Spinal cord (tissue), 10 donors: ENCODE data around the gene TMEM38A. TPM values are rescaled to one million over a fixed set of nuclear protein-coding genes. Genes with fewer than 3 reads are reported as not detected.
A peak's percentile ranks its signal among the peaks of the same experiment; 100 is the strongest.
"Not testable (repeated sequence)": the region's sequence is repeated elsewhere in the genome, so short reads cannot be mapped to it uniquely, and the experiment has no call there.

Experiments
- DNase-seq, 6 donors: peaks; one replicate each; pipeline versions ENCODE4 v3.0.0 to v3.0.0-alpha.2; 2013 to 2015; ENCODE audit warnings: low spot score in 6 of 6, low read depth in 4 of 6
- H3K27ac ChIP-seq: one replicate; pipeline ENCODE4 v1.5.1; 2013; ENCODE audit warnings: low read depth, low read length, control low read depth
- H3K27me3 ChIP-seq: one replicate; pipeline ENCODE4 v1.6.1; 2013; ENCODE audit warnings: low read length; ENCODE audit not compliant: control insufficient read depth, insufficient read depth
- H3K36me3 ChIP-seq: one replicate; pipeline ENCODE4 v1.6.1; 2013; ENCODE audit warnings: low read length; ENCODE audit not compliant: control insufficient read depth, insufficient read depth
- H3K4me1 ChIP-seq: one replicate; pipeline ENCODE4 v1.6.1; 2013; ENCODE audit warnings: low read length; ENCODE audit not compliant: control insufficient read depth, insufficient read depth
- H3K4me3 ChIP-seq: one replicate; pipeline ENCODE4 v1.5.1; 2013; ENCODE audit warnings: low read depth, low read length, control low read depth
- H3K9me3 ChIP-seq: one replicate; pipeline ENCODE4 v1.6.1; 2013; ENCODE audit warnings: low read length; ENCODE audit not compliant: control insufficient read depth, insufficient read depth
- WGBS: methylation state at CpG from one replicate; pipeline ENCODE4 v1.1.5; 2013; ENCODE audit warnings: missing lambda C conversion rate; ENCODE audit not compliant: insufficient coverage; 5-methylcytosine and 5-hydroxymethylcytosine counted together
- polyA plus RNA-seq, 2 donors: library from polyadenylated mRNA; unstranded; fragments of 120-200 nt; gene quantifications; one replicate each; pipeline ENCODE4 v1.2.1, GENCODE V29; 2013; ENCODE audit not compliant: insufficient read length in 2 of 2
- small RNA-seq: library from RNA; depleted of rRNA; stranded (forward); fragments of <200 nt; gene quantifications from one replicate; pipeline ENCODE3, GENCODE V24; 2014; ENCODE audit warnings: low replicate concordance
- total RNA-seq, 2 donors: library from RNA; depleted of rRNA in 1 of 2; stranded (reverse); fragments of 120-200 nt in 1 of 2; fragments of >200 nt in 1 of 2; gene quantifications; one replicate each; pipeline versions ENCODE4 v1.2.3 to v1.2.4, GENCODE V29; 2013 to 2014
- donor health status: healthy.

The TMEM38A gene
- total and polyA plus RNA-seq, 4 donors, result 8.8 to 20.3 (median 17.0) TPM

DNA sequence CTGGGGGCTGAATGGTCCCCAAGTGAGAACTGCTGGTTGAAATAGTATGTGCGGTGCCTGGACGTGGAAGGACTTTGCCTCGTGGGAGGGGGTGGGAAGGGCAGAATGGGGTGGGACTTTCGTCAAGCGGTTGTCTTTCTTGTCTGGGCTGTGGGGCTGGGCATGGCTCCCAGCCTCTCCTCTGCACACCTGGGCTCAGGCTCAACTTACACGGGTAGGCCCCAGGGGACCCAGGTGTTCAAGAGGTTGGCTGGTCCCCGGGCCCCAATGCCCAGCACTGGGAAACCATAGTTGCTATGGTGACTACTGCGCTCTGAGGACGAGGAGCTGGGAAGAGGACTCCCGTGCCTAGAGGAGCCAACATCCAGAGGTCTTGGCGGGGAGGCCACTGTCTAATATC lies 66.0 kb downstream of the TMEM38A start:
- Histone ChIP-seq H3K36me3 (peaks cover 3% of the 10 kb centered on the region), H3K27ac (no peak overlapping the region), H3K4me3 (no peak overlapping the region), H3K9me3 (no peaks in the 10 kb centered on the region), H3K27me3 (no peaks in the 10 kb centered on the region), H3K4me1 (no peaks in the 10 kb centered on the region)
- DNase-seq, result no peak
- 71% methylated on average over 11 of the region's 11 CpGs for WGBS

DNA sequence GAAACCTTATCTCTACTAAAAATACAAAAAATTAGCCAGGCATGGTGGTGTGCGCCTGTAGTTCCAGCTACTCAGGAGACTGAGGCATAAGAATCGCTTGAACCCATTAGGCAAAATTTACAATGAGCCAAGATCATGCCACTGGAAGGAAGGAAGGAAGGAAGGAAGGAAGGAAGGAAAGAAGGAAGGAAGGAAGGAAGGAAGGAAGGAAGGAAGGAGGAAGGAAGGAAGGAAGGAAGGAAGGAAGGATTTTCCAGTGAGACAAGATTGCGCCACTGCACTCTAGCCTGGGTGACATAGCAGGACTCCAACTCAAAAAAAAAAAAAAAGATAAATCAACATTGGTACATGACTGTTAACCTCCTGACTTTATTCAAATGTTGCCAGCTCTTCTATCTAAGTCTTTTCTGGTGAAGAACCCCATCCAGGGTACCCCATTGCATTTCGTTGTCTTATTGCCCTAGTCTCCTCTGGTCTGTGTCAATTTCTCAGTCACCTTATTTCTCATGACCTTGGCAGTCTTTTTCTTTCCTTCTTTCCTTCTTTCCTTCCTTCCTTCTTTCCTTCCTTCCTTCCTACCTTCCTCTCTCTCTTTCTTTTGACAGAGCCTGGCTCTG lies 74.8 kb downstream of the TMEM38A start:
- H3K4me3 ChIP-seq, H3K27me3 ChIP-seq, H3K36me3 ChIP-seq, DNase-seq, H3K27ac ChIP-seq, H3K9me3 ChIP-seq: not testable (repeated sequence)
- WGBS, result 90% methylated on average over 1 of the region's 4 CpGs
- peaks cover 16% of the 10 kb centered on the region for H3K4me1 ChIP-seq

DNA sequence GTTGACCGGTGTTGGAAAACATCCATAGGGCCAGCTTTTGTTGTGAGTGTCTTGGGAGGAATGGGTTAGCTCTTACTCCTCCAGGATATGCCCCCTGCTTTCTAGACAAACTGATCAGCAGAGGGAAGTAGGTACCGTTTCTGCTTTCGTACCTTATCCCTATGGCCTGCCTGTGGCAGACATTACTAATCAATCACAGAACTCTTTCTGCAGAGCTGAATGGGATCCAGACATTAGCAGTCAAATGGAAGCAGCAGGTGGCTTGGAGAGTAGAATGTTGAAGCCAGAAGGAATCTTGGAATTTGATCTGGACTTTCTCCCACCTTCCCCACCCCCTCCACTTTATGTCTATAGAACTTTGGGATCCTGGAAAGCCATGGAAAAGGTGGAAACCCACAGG lies 75.8 kb downstream of the TMEM38A start:
- no peaks in the 10 kb centered on the region for H3K9me3 ChIP-seq
- DNase-seq, result no peak
- peaks cover 16% of the 10 kb centered on the region for H3K4me1 ChIP-seq
- no peaks in the 10 kb centered on the region for H3K27me3 ChIP-seq
- H3K4me3 ChIP-seq, result no peak overlapping the region
- WGBS, result no CpG with 5 or more reads among the region's 3 CpGs
- H3K27ac ChIP-seq, result no peak overlapping the region
- H3K36me3 ChIP-seq, result no peaks in the 10 kb centered on the region

DNA sequence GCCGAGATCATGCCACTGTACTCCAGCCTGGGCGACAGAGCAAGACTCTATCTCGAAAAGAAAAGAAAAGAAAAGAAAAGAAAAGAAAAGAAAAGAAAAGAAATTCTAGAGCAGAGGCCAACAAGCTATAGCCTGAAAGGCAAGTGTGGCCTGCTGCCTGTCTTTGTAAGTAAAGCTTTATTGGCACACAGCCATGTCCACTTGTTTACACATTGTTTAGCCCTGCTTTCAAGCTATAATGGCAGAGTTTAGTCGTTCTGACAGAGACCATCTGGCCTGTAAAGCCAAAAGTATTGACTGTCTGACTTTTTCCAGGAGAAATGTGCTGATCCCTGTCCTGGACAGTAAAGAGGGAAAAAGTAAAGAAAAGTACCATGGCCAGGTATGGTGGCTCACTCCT lies 77.0 kb downstream of the TMEM38A start:
- H3K27me3 ChIP-seq, result no peaks in the 10 kb centered on the region
- H3K9me3 ChIP-seq, result no peaks in the 10 kb centered on the region
- H3K4me3 ChIP-seq, result no peak overlapping the region
- H3K27ac ChIP-seq, result no peak overlapping the region
- peaks cover 16% of the 10 kb centered on the region for H3K4me1 ChIP-seq
- DNase-seq, result peak in 2 of 6 donors; percentile 38 to 70
- 20% methylated on average over 1 of the region's 4 CpGs for WGBS
- no peaks in the 10 kb centered on the region for H3K36me3 ChIP-seq

DNA sequence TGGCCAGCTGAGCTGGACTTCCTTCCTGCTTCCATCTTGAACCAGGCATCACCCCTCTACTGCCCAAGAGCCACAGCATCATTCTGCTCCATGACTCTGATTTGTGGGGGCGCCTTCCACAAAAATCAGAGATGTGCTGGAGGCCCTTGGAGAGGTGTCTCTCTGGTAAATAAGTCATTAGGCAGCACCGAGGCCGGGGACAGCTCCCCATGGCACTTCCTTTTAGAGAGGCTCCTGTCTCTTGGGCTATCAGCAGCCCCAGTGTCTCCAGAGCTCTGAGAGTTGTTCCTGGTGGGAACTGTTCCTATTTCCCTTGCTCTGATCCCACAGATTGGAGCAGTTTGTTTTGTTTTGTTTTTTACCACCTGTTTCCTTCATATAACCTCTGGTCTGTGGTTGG lies 78.6 kb downstream of the TMEM38A start:
- H3K27ac ChIP-seq, result no peak overlapping the region
- no peak overlapping the region for H3K4me3 ChIP-seq
- 49% methylated on average over 3 of the region's 3 CpGs for WGBS

More for the DNA sequence above, 78.6 kb downstream of the TMEM38A start:
- no peaks in the 10 kb centered on the region for H3K36me3 ChIP-seq
- DNase-seq, result no peak
- H3K4me1 ChIP-seq, result peaks cover 4% of the 10 kb centered on the region
- no peaks in the 10 kb centered on the region for H3K27me3 ChIP-seq
- no peaks in the 10 kb centered on the region for H3K9me3 ChIP-seq

Small RNA genes within 50 kb of the gene (small RNA-seq; reads per million reads assigned to genes)
- not detected for gene AC008737.2

Other genes starting within 250 kb of the TMEM38A start
- gene EPS15L1, start 189.2 kb upstream of the TMEM38A start, total RNA-seq, result 10 to 100 TPM; 16.6 to 17.6 TPM
- 10 to 100 TPM; 34.3 to 46.6 TPM for gene EPS15L1, start 189.2 kb upstream of the TMEM38A start, polyA plus RNA-seq
- gene CALR3, start 165.0 kb upstream of the TMEM38A start, total RNA-seq, result under 1 TPM; 0.20 to 0.39 TPM
- gene CALR3, start 165.0 kb upstream of the TMEM38A start, polyA plus RNA-seq, result not detected
- gene C19orf44, start 164.7 kb upstream of the TMEM38A start, total RNA-seq, result 1 to 10 TPM; 3.7 to 6.1 TPM
- 10 to 100 TPM; 15.1 to 15.6 TPM for gene C19orf44, start 164.7 kb upstream of the TMEM38A start, polyA plus RNA-seq
- 1 to 10 TPM; 6.2 to 9.9 TPM for gene CHERP, start 118.7 kb upstream of the TMEM38A start, total RNA-seq
- gene CHERP, start 118.7 kb upstream of the TMEM38A start, polyA plus RNA-seq, result 10 to 100 TPM; 57.2 to 58.3 TPM
- 10 to 100 TPM; 24.1 to 26.0 TPM for gene SLC35E1, start 88.7 kb upstream of the TMEM38A start, total RNA-seq
- gene SLC35E1, start 88.7 kb upstream of the TMEM38A start, polyA plus RNA-seq, result 10 to 100 TPM; 42.3 to 61.4 TPM
- gene MED26, start 32.9 kb upstream of the TMEM38A start, total RNA-seq, result 1 to 10 TPM; 4.0 to 6.9 TPM
- gene MED26, start 32.9 kb upstream of the TMEM38A start, polyA plus RNA-seq, result 1 to 10 TPM; 9.2 TPM
- 100 to 1,000 TPM in 1 of 2 donors, 10 to 100 TPM in 1; 84.8 to 127 TPM for gene SMIM7, start 995 bp upstream of the TMEM38A start, total RNA-seq
- 100 to 1,000 TPM in 1 of 2 donors, 10 to 100 TPM in 1; 70.9 to 123 TPM for gene SMIM7, start 995 bp upstream of the TMEM38A start, polyA plus RNA-seq
- gene NWD1, start 58.7 kb downstream of the TMEM38A start, total RNA-seq, result 10 to 100 TPM in 1 of 2 donors, 1 to 10 TPM in 1; 1.3 to 19.1 TPM
- gene NWD1, start 58.7 kb downstream of the TMEM38A start, polyA plus RNA-seq, result 1 to 10 TPM; 1.1 to 1.2 TPM
- 10 to 100 TPM; 33.5 to 38.0 TPM for gene SIN3B, start 168.3 kb downstream of the TMEM38A start, total RNA-seq
- 100 to 1,000 TPM in 1 of 2 donors, 10 to 100 TPM in 1; 86.3 to 106 TPM for gene SIN3B, start 168.3 kb downstream of the TMEM38A start, polyA plus RNA-seq
- gene F2RL3, start 227.9 kb downstream of the TMEM38A start, total RNA-seq, result under 1 TPM; 0.10 to 0.17 TPM
- under 1 TPM; 0.16 to 0.45 TPM for gene F2RL3, start 227.9 kb downstream of the TMEM38A start, polyA plus RNA-seq